ENCODE measurements around the gene SAMHD1. TPM values are rescaled to one million over a fixed set of nuclear protein-coding genes. Genes with fewer than 3 reads are reported as not detected.

Gene SAMHD1
- total and polyA plus RNA-seq, 7 experiments from 2014 or later, result 231 to 393 (median 271) TPM

DNA sequence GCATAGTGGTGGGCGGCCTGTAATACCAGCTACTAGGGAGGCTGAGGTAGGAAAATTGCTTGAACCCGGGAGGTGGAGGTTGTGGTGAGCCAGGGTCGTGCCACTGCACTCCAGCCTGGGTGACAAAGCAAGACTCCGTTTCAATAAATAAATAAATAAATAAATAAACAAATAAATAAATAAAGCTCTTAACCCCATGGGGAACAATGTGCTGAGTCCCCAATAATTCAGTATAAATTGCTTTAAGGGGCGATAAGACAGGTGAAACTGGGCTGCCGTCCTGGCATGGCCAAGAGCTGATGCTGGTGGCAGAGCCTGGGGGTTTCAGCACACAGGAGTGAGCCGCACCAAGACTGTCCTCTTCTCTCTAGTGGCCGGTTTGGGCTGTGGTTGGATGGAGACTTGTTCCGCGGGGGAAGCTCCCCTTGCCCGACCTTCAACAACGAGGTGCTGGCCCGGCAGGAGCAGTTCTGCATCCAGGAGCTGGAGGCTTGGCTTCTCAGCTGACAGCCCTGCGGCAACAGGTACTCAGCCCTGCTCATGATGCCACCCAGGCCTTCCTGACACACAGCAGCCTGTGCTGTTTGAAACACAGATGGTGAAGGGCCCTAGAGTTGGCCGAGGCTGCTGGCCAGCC is 62.5 kb downstream of the SAMHD1 start:
- ChIA-PET POLR2A (interaction anchor here (0.6 to 2.0 kb wide), 3 partner anchors 9 to 1966 kb away, joined by 3 to 5 read pairs (median 3); partner anchors contain the start of gene MANBAL), CTCF (interaction anchor here (0.5 to 1.1 kb wide), 4 partner anchors 25 to 307 kb away, joined by 3 to 4 read pairs (median 3); no protein-coding TSS in a partner anchor)
- Histone ChIP-seq H3K4me3 (ENCODE audit: low read length) (no peak overlapping the region), H3K4me1 (ENCODE audit: control insufficient read depth in 2 of 2, insufficient read depth in 2 of 2, low read length in 2 of 2) (peaks cover 5 to 7% of the 10 kb centered on the region in 2 donors), H3K27ac (ENCODE audit: low read depth, low read length) (no peak overlapping the region), H3K27me3 (ENCODE audit: control insufficient read depth in 2 of 2, insufficient read depth in 2 of 2, low read length in 2 of 2) (no peaks in the 10 kb centered on the region), H3K9me3 (ENCODE audit: control insufficient read depth in 2 of 3, low read length in 3 of 3) (no peaks in the 10 kb centered on the region), H3K36me3 (ENCODE audit: control insufficient read depth in 2 of 3, insufficient read depth in 3 of 3, low read length in 3 of 3) (peaks cover 0 to 47% (median 33%) of the 10 kb centered on the region in 3 experiments)
- ATAC-seq, result no peak
- peaks cover 0 to 34% (median 27%) of the 10 kb centered on the region in 5 donors for H3K36me3 Mint-ChIP-seq
- peak in 1 of 9 donors; percentile 35 for DNase-seq
- peak overlapping the region in 4 of 9 donors; percentile 5 to 66 (median 36) for H3K27ac Mint-ChIP-seq
- no peaks in the 10 kb centered on the region for H3K27me3 Mint-ChIP-seq
- H3K9me3 Mint-ChIP-seq, result peaks cover 0 to 11% (median 0%) of the 10 kb centered on the region in 11 donors
- peaks cover 4 to 22% (median 16%) of the 10 kb centered on the region in 7 donors for H3K4me1 Mint-ChIP-seq
- intact Hi-C loops (cut with micrococcal nuclease), result loop anchor here in 1 of 2 donors (5.0 kb wide), 1 partner anchor 617 kb away; no protein-coding TSS in a partner anchor
- no peak overlapping the region for H3K4me3 Mint-ChIP-seq

DNA sequence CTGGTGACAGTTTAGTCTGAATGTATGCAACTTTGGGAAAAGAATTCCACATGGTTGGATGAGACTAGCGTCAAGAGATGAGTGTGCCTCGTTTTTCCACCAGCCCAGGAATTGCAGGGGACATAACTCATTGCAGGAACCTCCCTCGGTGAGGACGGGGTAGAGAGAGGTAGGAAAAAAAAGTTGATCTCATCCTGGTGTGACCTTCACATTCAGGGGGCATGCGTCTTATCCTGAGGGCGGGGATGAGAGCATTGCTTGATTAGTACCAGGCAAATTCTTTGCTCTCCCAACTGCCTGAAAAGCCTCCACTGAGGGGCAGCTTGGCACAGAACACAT is 63.8 kb downstream of the SAMHD1 start:
- intact Hi-C loops (cut with micrococcal nuclease), result loop anchor here (1.0 to 5.0 kb wide), 5 partner anchors 53 to 685 kb away; no protein-coding TSS in a partner anchor
- peaks cover 4 to 22% (median 16%) of the 10 kb centered on the region in 7 donors for H3K4me1 Mint-ChIP-seq
- peaks cover 0 to 22% (median 15%) of the 10 kb centered on the region in 5 donors for H3K36me3 Mint-ChIP-seq
- CTCF ChIA-PET, result interaction anchor here (0.6 to 1.5 kb wide), 5 partner anchors 16 to 282 kb away, joined by 3 to 5 read pairs (median 3); partner anchors contain the start of gene RAB5IF
- Histone ChIP-seq H3K36me3 (ENCODE audit: control insufficient read depth in 2 of 3, insufficient read depth in 3 of 3, low read length in 3 of 3) (peaks cover 0 to 34% (median 20%) of the 10 kb centered on the region in 3 experiments), H3K4me3 (ENCODE audit: low read length) (no peak overlapping the region), H3K27ac (ENCODE audit: low read depth, low read length) (peak overlapping the region; percentile 33), H3K27me3 (ENCODE audit: control insufficient read depth in 2 of 2, insufficient read depth in 2 of 2, low read length in 2 of 2) (no peaks in the 10 kb centered on the region), H3K4me1 (ENCODE audit: control insufficient read depth in 2 of 2, insufficient read depth in 2 of 2, low read length in 2 of 2) (peaks cover 5 to 7% of the 10 kb centered on the region in 2 donors), H3K9me3 (ENCODE audit: control insufficient read depth in 2 of 3, low read length in 3 of 3) (no peaks in the 10 kb centered on the region)
- peak overlapping the region in 7 of 9 donors; percentile 38 to 89 (median 82) for H3K27ac Mint-ChIP-seq
- POLR2A ChIA-PET, result interaction anchor here (1.0 to 2.0 kb wide), 2 partner anchors 10 to 27 kb away, joined by 4 to 5 read pairs; no protein-coding TSS in a partner anchor
- no peak for DNase-seq
- no peaks in the 10 kb centered on the region for H3K27me3 Mint-ChIP-seq
- peak overlapping the region in 3 of 10 donors; percentile 10 to 36 (median 23) for H3K4me3 Mint-ChIP-seq
- no peak for ATAC-seq
- peaks cover 0 to 11% (median 0%) of the 10 kb centered on the region in 11 donors for H3K9me3 Mint-ChIP-seq

DNA sequence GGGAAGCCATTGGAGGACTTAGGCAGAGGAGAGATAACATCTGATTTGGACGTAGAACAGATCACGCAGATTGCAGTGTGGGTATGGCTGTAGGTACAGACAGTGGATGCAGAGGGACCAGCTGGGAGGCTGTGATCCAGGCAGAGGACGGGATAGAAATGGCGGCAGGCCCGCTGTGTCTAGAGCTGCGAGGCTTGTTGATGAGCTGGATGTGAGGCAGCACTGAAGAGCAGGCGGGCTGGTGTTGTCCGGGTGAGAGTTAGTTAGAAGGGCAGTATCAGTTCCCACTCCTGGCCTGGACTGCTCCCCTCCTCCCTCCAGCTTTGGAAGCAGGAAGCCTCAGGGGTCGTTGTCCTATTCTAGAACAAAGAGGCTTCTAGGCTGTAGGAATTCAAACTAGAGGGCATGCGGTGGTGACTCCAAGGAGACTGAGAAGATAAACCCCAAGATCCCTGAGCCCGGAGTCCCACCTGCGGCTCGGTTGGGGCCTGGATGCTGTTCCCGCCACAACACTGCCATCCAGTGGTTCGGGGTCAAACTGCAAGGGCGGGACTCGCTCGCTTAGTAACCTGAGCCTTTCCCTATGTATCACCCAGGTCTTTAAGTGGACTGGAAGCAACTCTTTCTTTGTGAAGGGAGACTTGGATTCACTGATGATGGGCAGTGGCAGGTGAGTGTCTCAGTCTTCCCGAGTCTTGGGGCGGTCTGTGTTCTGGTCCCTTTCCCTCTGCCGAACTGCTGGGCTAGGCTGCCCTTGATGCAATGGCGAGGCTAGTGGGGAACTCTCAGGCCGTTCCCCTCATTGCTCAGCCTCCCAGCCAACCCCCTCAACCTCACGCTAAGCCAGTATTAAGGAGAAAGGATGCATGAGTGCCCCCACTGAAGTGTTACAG is 64.4 kb downstream of the SAMHD1 start:
- peaks cover 4 to 22% (median 16%) of the 10 kb centered on the region in 7 donors for H3K4me1 Mint-ChIP-seq
- no peaks in the 10 kb centered on the region for H3K9me3 ChIP-seq (ENCODE audit: control insufficient read depth in 2 of 3, low read length in 3 of 3)
- peak overlapping the region in 7 of 10 donors; percentile 10 to 62 (median 36) for H3K4me3 Mint-ChIP-seq
- ATAC-seq, result peak; percentile 94
- H3K27ac Mint-ChIP-seq, result peak overlapping the region; percentile 2 to 89 (median 73)
- no peak overlapping the region for H3K4me3 ChIP-seq (ENCODE audit: low read length)
- DNase-seq, result peak; percentile 59 to 84 (median 75)
- peaks cover 0 to 11% (median 0%) of the 10 kb centered on the region in 11 donors for H3K9me3 Mint-ChIP-seq
- ChIA-PET POLR2A (interaction anchor here (1.2 kb wide), 1 partner anchor 22 kb away, joined by 3 read pairs; no protein-coding TSS in a partner anchor), CTCF (interaction anchor here (0.6 to 1.5 kb wide), 9 partner anchors 31 to 727 kb away, joined by 3 to 5 read pairs (median 3); partner anchors contain the start of gene RAB5IF)
- H3K36me3 ChIP-seq (ENCODE audit: control insufficient read depth in 2 of 3, insufficient read depth in 3 of 3, low read length in 3 of 3), result peaks cover 0 to 28% (median 14%) of the 10 kb centered on the region in 3 experiments
- peaks cover 0 to 23% (median 8%) of the 10 kb centered on the region in 5 donors for H3K36me3 Mint-ChIP-seq
- H3K4me1 ChIP-seq (ENCODE audit: control insufficient read depth in 2 of 2, insufficient read depth in 2 of 2, low read length in 2 of 2), result peaks cover 5 to 7% of the 10 kb centered on the region in 2 donors
- H3K27me3 Mint-ChIP-seq, result no peaks in the 10 kb centered on the region
- H3K27ac ChIP-seq (ENCODE audit: low read depth, low read length), result peak overlapping the region; percentile 33
- intact Hi-C loops (cut with micrococcal nuclease), result loop anchor here (1.0 to 5.0 kb wide), 5 partner anchors 52 to 684 kb away; no protein-coding TSS in a partner anchor
- no peaks in the 10 kb centered on the region for H3K27me3 ChIP-seq (ENCODE audit: control insufficient read depth in 2 of 2, insufficient read depth in 2 of 2, low read length in 2 of 2)

DNA sequence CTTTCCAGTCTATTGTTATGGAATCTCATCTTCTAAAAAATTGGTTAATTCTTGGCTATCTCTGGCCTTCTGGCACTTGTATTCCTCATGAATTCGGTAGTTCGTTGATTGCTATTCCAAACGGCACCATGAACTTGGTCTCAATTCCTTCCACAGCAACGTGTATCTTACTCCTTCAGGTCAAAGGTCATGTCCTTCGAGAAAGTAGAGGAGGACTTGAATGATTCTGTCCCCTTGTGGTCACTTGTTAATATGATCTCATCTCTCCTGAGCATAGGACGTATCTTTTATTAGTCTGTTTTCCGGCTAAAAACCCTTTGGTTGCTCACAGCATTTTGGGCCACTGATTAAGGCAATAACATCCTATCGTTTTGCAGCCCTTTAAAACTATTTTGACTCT is 66.2 kb downstream of the SAMHD1 start:
- POLR2A ChIA-PET, result no interaction called here
- Histone ChIP-seq H3K27me3 (ENCODE audit: control insufficient read depth in 2 of 2, insufficient read depth in 2 of 2, low read length in 2 of 2) (no peaks in the 10 kb centered on the region), H3K27ac (ENCODE audit: low read depth, low read length) (no peak overlapping the region), H3K36me3 (ENCODE audit: control insufficient read depth in 2 of 3, insufficient read depth in 3 of 3, low read length in 3 of 3) (peaks cover 0 to 11% (median 6%) of the 10 kb centered on the region in 3 experiments), H3K9me3 (ENCODE audit: control insufficient read depth in 2 of 3, low read length in 3 of 3) (no peaks in the 10 kb centered on the region), H3K4me3 (ENCODE audit: low read length) (no peak overlapping the region), H3K4me1 (ENCODE audit: control insufficient read depth in 2 of 2, insufficient read depth in 2 of 2, low read length in 2 of 2) (peaks cover 5 to 7% of the 10 kb centered on the region in 2 donors)
- Mint-ChIP-seq H3K4me1 (peaks cover 4 to 22% (median 16%) of the 10 kb centered on the region in 7 donors), H3K4me3 (no peak overlapping the region), H3K36me3 (peaks cover 0 to 16% (median 6%) of the 10 kb centered on the region in 5 donors), H3K9me3 (peaks cover 0 to 15% (median 0%) of the 10 kb centered on the region in 11 donors), H3K27me3 (no peaks in the 10 kb centered on the region), H3K27ac (peak overlapping the region in 2 of 9 donors; percentile 28 to 34)
- CTCF ChIA-PET, result interaction anchor here (0.6 kb wide), 1 partner anchor 44 kb away, joined by 3 read pairs; no protein-coding TSS in a partner anchor
- DNase-seq (no peak), ATAC-seq (no peak)
- intact Hi-C loops (cut with micrococcal nuclease), result loop anchor here in 1 of 2 donors (5.0 kb wide), 1 partner anchor 613 kb away; no protein-coding TSS in a partner anchor

DNA sequence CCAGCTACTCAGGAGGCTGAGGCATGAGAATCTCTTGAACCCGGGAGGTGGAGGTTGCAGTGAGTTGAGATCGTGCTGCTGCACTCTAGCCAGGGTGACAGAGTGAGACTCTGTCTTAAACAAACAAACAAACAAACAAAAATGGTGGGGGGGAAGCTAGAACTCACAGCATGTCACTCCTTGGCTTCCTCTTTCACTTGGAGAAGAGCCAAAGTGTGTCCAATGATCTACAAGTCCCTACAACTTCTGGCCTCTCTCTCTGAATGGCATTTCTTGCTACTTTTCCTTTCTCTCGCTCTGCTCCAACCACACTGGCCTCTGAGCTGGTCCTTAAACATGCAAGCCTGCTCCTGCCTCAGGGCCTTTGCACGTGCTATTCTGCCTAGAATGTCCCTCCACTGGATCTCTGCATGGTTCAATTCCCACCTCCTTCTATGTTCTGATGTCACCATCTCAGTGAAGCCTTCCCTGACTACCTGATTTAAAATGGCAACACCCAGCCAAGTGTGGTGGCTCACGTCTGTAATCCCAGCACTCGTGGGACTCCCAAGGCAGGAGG is 67.5 kb downstream of the SAMHD1 start:
- ChIA-PET CTCF (interaction anchor here (0.6 kb wide), 2 partner anchors 97 to 152 kb away, joined by 3 to 5 read pairs; no protein-coding TSS in a partner anchor), POLR2A (interaction anchor here (0.8 to 1.4 kb wide), 3 partner anchors 9 to 39 kb away, joined by 3 to 5 read pairs (median 3); no protein-coding TSS in a partner anchor)
- intact Hi-C loops (cut with micrococcal nuclease), result no loop called here
- peaks cover 4 to 22% (median 16%) of the 10 kb centered on the region in 7 donors for H3K4me1 Mint-ChIP-seq
- no peaks in the 10 kb centered on the region for H3K27me3 Mint-ChIP-seq
- no peak overlapping the region for H3K4me3 ChIP-seq (ENCODE audit: low read length)
- peak overlapping the region in 4 of 9 donors; percentile 26 to 39 (median 36) for H3K27ac Mint-ChIP-seq
- H3K36me3 ChIP-seq (ENCODE audit: control insufficient read depth in 2 of 3, insufficient read depth in 3 of 3, low read length in 3 of 3), result no peaks in the 10 kb centered on the region
- no peaks in the 10 kb centered on the region for H3K9me3 ChIP-seq (ENCODE audit: control insufficient read depth in 2 of 3, low read length in 3 of 3)
- DNase-seq, result no peak
- ATAC-seq, result no peak
- H3K36me3 Mint-ChIP-seq, result peaks cover 0 to 13% (median 0%) of the 10 kb centered on the region in 5 donors
- peaks cover 0 to 15% (median 0%) of the 10 kb centered on the region in 11 donors for H3K9me3 Mint-ChIP-seq
- peaks cover 5 to 7% of the 10 kb centered on the region in 2 donors for H3K4me1 ChIP-seq (ENCODE audit: control insufficient read depth in 2 of 2, insufficient read depth in 2 of 2, low read length in 2 of 2)
- H3K27me3 ChIP-seq (ENCODE audit: control insufficient read depth in 2 of 2, insufficient read depth in 2 of 2, low read length in 2 of 2), result no peaks in the 10 kb centered on the region
- no peak overlapping the region for H3K4me3 Mint-ChIP-seq
- H3K27ac ChIP-seq (ENCODE audit: low read depth, low read length), result no peak overlapping the region
